ENCODE data around the gene RTN4R. TPM values are rescaled to one million over a fixed set of nuclear protein-coding genes. Genes with fewer than 3 reads are reported as not detected.
A peak's percentile ranks its signal among the peaks of the same experiment; 100 is the strongest.

RTN4R gene
- total RNA-seq, 6 donors from 2014 or later, result 2.6 to 13.0 (median 9.0) TPM

DNA sequence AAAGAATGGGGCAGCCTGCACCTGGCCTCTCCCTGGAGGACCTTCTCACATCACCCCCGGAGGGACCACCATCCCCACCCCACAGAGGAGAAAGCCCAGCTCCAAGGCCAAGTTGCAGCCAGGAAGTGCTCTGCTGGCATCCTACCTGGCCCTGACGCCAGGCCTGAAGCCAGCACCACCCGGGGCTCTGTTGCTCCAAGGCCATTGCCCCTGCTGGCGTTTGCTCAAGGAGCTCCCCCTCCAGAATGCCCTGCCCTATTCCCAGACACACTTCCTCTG, 10.2 kb downstream of the RTN4R start:
- Histone ChIP-seq H3K27ac (no peak overlapping the region), H3K27me3 (no peaks in the 10 kb centered on the region), H3K4me3 (no peak overlapping the region), H3K4me1 (no peaks in the 10 kb centered on the region), H3K9me3 (no peaks in the 10 kb centered on the region), H3K36me3 (no peaks in the 10 kb centered on the region)
- TF ChIP-seq, protein P1, sequence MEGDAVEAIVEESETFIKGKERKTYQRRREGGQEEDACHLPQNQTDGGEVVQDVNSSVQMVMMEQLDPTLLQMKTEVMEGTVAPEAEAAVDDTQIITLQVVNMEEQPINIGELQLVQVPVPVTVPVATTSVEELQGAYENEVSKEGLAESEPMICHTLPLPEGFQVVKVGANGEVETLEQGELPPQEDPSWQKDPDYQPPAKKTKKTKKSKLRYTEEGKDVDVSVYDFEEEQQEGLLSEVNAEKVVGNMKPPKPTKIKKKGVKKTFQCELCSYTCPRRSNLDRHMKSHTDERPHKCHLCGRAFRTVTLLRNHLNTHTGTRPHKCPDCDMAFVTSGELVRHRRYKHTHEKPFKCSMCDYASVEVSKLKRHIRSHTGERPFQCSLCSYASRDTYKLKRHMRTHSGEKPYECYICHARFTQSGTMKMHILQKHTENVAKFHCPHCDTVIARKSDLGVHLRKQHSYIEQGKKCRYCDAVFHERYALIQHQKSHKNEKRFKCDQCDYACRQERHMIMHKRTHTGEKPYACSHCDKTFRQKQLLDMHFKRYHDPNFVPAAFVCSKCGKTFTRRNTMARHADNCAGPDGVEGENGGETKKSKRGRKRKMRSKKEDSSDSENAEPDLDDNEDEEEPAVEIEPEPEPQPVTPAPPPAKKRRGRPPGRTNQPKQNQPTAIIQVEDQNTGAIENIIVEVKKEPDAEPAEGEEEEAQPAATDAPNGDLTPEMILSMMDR (IDR thresholded peaks at IDR 0.05), result no peak
- TF ChIP-seq POLR2AphosphoS5 (IDR thresholded peaks at IDR 0.05) (no peak), EP300 (IDR thresholded peaks at IDR 0.05) (no peak), POLR2A (IDR thresholded peaks at IDR 0.05) (no peak)
- ATAC-seq (ENCODE audit: low FRiP score in 2 of 2), result no peak
- DNase-seq, result peak in 1 of 2 donors; percentile 50
- 77% methylated on average over 3 to 4 of the region's 4 CpGs for WGBS, 2 donors

DNA sequence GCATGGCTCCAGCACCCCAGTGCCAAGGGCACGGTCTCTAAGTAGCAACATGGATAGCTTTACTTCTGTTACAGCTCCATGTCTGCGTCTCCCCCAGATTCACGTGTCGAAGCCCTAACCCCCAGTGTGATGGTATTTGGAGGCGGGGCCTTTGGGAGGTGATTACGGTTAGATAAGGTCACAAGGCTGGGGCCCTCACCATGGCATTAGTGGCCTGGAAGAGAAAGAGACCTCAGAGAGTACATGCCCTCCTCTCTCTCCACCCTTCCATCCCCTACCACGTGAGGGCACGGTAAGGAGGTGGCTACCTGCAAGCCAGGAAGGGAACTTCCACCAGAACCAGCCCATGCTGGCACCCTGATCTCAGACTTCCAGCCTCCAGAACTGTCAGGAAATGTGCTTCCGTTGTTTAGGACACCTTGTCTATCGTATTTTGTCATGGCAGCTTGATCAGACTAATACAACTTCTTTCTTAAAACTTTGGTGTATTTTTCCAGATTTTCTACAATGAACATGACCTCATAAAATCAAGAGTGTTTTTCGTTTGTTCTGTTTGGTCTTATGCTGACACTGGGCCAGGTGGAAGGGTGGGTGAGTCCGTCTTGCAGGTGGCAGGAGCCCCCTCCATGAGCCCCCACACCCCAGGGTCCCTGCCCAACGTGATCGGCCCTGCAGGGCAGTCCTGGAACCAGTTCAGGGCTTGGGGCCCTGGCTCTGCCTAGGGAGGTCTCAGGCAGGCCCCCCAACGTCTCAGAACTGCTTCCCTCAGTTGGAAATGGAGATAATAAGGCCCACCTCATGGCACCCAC, 10.7 kb downstream of the RTN4R start:
- WGBS, 2 donors, result 88 to 93% methylated on average over 11 to 15 of the region's 15 CpGs
- Histone ChIP-seq H3K9me3 (no peaks in the 10 kb centered on the region), H3K36me3 (no peaks in the 10 kb centered on the region), H3K4me3 (no peak overlapping the region), H3K27ac (no peak overlapping the region), H3K27me3 (no peaks in the 10 kb centered on the region), H3K4me1 (no peaks in the 10 kb centered on the region)
- ATAC-seq (ENCODE audit: low FRiP score in 2 of 2), result no peak
- TF ChIP-seq, protein P1 (IDR thresholded peaks at IDR 0.05), result no peak
- no peak for TF ChIP-seq EP300 (IDR thresholded peaks at IDR 0.05)
- no peak for TF ChIP-seq POLR2A (IDR thresholded peaks at IDR 0.05)
- TF ChIP-seq POLR2AphosphoS5 (IDR thresholded peaks at IDR 0.05), result no peak
- no peak for DNase-seq

DNA sequence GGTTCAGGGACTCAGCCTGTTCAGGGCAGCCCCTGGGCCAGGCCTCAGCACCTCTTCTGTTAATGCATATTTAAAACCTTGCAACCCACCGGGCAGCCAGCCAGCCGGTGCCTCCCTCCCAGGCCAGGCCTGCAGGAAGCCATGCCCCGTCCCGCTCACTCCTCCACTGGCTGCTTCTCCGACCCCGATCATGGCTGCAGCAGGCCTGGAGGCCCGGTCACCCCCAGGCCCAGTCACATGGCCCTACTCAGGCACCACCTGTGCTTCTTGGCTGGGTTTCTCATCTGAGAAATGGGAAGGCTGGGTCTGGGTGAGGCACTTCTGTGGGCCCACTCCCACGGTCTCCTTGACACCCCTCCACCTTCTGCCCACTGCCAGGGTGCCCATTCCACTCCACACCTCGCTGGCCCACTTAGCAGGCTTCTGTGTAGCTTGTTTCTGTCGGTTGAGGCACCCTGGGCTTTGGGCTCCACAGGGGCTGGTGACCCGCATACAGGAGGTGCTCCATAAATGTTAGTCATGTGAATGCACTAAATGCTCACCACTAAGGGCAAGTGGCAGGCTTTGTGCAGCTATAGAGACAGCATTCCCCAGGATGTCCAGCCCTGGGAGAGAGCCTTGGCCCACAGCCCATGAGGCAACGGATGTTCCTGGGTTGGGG, 11.4 kb downstream of the RTN4R start:
- H3K27me3 ChIP-seq, result no peaks in the 10 kb centered on the region
- H3K4me1 ChIP-seq, result no peaks in the 10 kb centered on the region
- no peak overlapping the region for H3K27ac ChIP-seq
- peak in 1 of 2 donors; percentile 66 for DNase-seq
- no peak for TF ChIP-seq POLR2A (IDR thresholded peaks at IDR 0.05)
- TF ChIP-seq, protein P1 (IDR thresholded peaks at IDR 0.05), result no peak
- TF ChIP-seq EP300 (IDR thresholded peaks at IDR 0.05), result no peak
- TF ChIP-seq POLR2AphosphoS5 (IDR thresholded peaks at IDR 0.05), result no peak
- ATAC-seq (ENCODE audit: low FRiP score in 2 of 2), result no peak
- WGBS, 2 donors, result 69 to 74% methylated on average over 6 to 12 of the region's 12 CpGs
- no peaks in the 10 kb centered on the region for H3K9me3 ChIP-seq
- no peaks in the 10 kb centered on the region for H3K36me3 ChIP-seq
- H3K4me3 ChIP-seq, result no peak overlapping the region

DNA sequence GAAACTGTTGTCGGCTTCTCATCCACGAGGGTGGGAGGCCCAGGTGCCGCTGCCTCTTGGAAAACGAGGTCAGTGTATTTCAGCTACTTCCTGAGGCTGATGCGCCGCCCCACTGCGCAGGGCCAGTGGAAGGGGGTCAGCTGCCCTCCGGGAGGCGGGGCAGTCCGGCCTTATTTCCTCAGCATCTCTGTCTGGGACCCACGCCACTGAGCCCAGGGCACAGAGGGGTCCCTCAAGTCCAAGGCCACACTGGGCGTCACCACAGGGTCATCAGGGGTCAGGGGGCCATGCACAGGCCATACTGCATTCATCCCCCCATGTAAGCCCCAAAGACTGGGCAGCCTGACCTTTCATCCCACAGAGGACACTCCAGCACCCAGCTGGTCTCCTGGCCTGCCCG, 12.1 kb downstream of the RTN4R start:
- WGBS, 2 donors, result 89 to 92% methylated on average over 13 of the region's 13 CpGs
- no peaks in the 10 kb centered on the region for H3K36me3 ChIP-seq
- ATAC-seq (ENCODE audit: low FRiP score in 2 of 2), result no peak

DNA sequence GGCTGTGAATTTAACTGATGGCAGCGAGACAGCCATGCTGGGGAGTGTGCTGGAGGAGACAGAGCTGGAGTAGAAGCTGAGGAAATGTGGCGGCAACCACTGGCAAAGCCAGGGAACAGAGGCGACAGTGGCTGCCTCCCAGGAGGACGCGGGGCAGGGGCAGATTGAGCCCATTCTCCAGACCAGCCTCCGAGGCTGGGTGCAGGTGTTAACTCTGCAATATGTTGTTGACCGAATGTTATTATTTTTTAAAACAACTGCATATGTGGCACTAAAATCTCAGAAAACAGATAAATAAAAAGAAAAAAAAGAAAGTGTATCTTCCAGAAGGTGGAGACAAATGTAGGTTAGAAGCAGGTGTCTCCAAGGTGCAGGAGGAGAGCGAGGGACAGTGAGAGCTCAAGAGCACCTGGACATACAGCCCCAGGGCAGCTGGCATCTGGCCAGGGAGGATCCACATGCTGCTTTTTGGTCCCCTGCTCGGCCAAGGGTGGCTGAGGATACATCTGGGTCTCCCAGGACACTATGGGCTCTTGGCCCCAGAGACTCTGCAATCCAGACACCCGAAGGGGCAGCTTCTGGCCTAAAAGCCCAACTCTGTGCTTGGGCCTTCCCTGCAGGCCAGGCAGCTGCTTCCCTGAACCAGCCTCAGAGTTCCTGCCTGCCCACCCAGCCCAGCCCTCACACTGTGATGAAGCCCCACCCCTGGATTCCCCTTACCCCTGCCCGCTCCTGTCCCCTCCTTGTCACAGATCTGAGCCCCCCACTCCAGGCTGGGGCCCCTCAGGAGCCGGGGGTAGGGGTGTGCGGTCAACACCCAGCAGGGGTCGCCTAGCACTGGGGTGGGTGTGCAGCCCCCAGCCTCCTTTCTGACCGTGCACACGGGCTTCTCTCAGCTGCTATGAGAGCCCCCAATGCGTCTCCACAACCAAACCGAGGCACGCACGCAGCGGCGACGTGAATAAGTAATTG, 12.9 kb downstream of the RTN4R start:
- DNase-seq (peak in 1 of 2 donors; percentile 47), ATAC-seq (ENCODE audit: low FRiP score in 2 of 2) (no peak)
- Histone ChIP-seq H3K27me3 (no peaks in the 10 kb centered on the region), H3K4me3 (no peak overlapping the region), H3K9me3 (no peaks in the 10 kb centered on the region), H3K4me1 (no peaks in the 10 kb centered on the region), H3K27ac (no peak overlapping the region), H3K36me3 (no peaks in the 10 kb centered on the region)
- 88 to 91% methylated on average over 19 to 22 of the region's 23 CpGs for WGBS, 2 donors
- TF ChIP-seq POLR2AphosphoS5 (IDR thresholded peaks at IDR 0.05) (no peak), POLR2A (IDR thresholded peaks at IDR 0.05) (no peak), EP300 (IDR thresholded peaks at IDR 0.05) (no peak)
- TF ChIP-seq, protein P1 (IDR thresholded peaks at IDR 0.05), result no peak

More for the DNA sequence above, 12.1 kb downstream of the RTN4R start:
- peak in 1 of 2 donors; percentile 56 for DNase-seq
- H3K27ac ChIP-seq, result no peak overlapping the region
- H3K4me3 ChIP-seq, result no peak overlapping the region
- H3K4me1 ChIP-seq, result no peaks in the 10 kb centered on the region
- TF ChIP-seq POLR2AphosphoS5 (IDR thresholded peaks at IDR 0.05), result no peak
- no peaks in the 10 kb centered on the region for H3K27me3 ChIP-seq
- H3K9me3 ChIP-seq, result no peaks in the 10 kb centered on the region

Data from upper lobe of left lung (tissue), 6 donors.